Measurements from ENCODE around the gene SERPINB8.
"Not testable (repeated sequence)": the region's sequence is repeated elsewhere in the genome, so short reads cannot be mapped to it uniquely, and the experiment has no call there.

SERPINB8 gene

GRCh38 chr18:63969942-63970808 lies at the start of gene SERPINB8:
TSS of gene SERPINB8 (plus strand) at chr18:63970081. CDS start at chr18:63978309, 8,228 bp downstream.
- no peak for DNase-seq

- DNase-seq = no peak
These were observed 47.8 kb upstream of the SERPINB8 start for GRCh38 chr18:63922049-63922448.

GRCh38 chr18:63924551-63924950 lies 45.3 kb upstream of the SERPINB8 start:
- DNase-seq = no peak

GRCh38 chr18:63928331-63928730 lies 41.5 kb upstream of the SERPINB8 start:
- DNase-seq = no peak

- DNase-seq = not testable (repeated sequence)
These were observed 40.5 kb upstream of the SERPINB8 start for GRCh38 chr18:63929369-63929768.

- no peak for DNase-seq
These were observed 39.0 kb upstream of the SERPINB8 start for GRCh38 chr18:63930773-63931354.

- DNase-seq = peak; percentile 71
These were observed 33.5 kb upstream of the SERPINB8 start for GRCh38 chr18:63936156-63936931.

GRCh38 chr18:63936932-63937393 lies 32.9 kb upstream of the SERPINB8 start:
- DNase-seq = no peak

- DNase-seq = no peak
These were observed 29.9 kb upstream of the SERPINB8 start for GRCh38 chr18:63940008-63940407.

- not testable (repeated sequence) for DNase-seq
These were observed 29.3 kb upstream of the SERPINB8 start for GRCh38 chr18:63940543-63941050.

- no peak for DNase-seq
These were observed 22.7 kb upstream of the SERPINB8 start for GRCh38 chr18:63947051-63947790.

GRCh38 chr18:63949068-63949737 lies 20.7 kb upstream of the SERPINB8 start, which contains the start of gene HMSD:
TSS of gene HMSD (plus strand) at chr18:63949301. CDS start at chr18:63953456, 4,155 bp downstream.
- DNase-seq = no peak

- DNase-seq = no peak
These were observed 18.6 kb upstream of the SERPINB8 start for GRCh38 chr18:63951302-63951705.

GRCh38 chr18:63953811-63954210 lies 16.1 kb upstream of the SERPINB8 start:
- no peak for DNase-seq

- DNase-seq = no peak
These were observed 13.1 kb upstream of the SERPINB8 start for GRCh38 chr18:63956755-63957154.

- no peak for DNase-seq
These were observed 9.0 kb upstream of the SERPINB8 start for GRCh38 chr18:63960891-63961290.

- DNase-seq = no peak
These were observed 8.4 kb upstream of the SERPINB8 start for GRCh38 chr18:63961435-63961980.

- DNase-seq = no peak
These were observed 7.7 kb upstream of the SERPINB8 start for GRCh38 chr18:63962137-63962536.

GRCh38 chr18:63963615-63964256 lies 6.1 kb upstream of the SERPINB8 start:
- DNase-seq = no peak

GRCh38 chr18:63964908-63965307 lies 5.0 kb upstream of the SERPINB8 start:
- no peak for DNase-seq

All from NK-92 treated with Interleukin-12 subunit alpha and Interleukin-12 subunit beta, amount 100 ng/mL, for 24 hours (cell line).